GM19023 (cell line): ENCODE measurements around the gene SBNO2.
A peak's percentile ranks its signal among the peaks of the same experiment; 100 is the strongest.
"Not testable (repeated sequence)": the region's sequence is repeated elsewhere in the genome, so short reads cannot be mapped to it uniquely, and the experiment has no call there.

Source experiments
- ATAC-seq: cut with Tn5 transposase; IDR thresholded peaks from one replicate; pipeline ENCODE4 v1.9.1; 2021; ENCODE audit warnings: mild to moderate bottlenecking, moderate library complexity; ENCODE audit not compliant: unreplicated experiment

SBNO2 gene

GRCh38 chr19:1138121-1138520 is 35.9 kb downstream of the SBNO2 start:
- no peak for ATAC-seq

- no peak for ATAC-seq
Observed at GRCh38 chr19:1136621-1137317, 37.3 kb downstream of the SBNO2 start.

DNA sequence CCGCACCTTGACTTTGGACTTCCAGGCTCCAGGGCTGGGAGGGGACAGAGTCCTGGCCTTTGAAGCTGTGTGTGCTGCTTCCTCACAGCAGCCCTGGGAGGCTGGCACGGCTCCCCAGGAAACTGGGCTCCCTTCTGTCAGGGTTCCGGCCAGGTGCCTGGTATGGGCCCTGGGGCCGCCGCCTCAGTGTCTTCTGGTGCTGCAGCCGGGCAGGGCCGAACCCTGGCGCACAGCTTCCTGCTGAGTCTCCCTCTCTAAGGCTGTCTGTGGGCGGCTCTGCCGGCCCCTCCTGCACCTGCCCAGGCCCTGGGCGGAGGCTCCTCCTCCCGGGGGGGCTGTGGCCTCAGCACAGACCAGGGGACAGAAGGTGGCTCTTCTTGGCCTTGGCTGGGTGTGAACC is 37.9 kb downstream of the SBNO2 start:
- ATAC-seq: no peak

DNA sequence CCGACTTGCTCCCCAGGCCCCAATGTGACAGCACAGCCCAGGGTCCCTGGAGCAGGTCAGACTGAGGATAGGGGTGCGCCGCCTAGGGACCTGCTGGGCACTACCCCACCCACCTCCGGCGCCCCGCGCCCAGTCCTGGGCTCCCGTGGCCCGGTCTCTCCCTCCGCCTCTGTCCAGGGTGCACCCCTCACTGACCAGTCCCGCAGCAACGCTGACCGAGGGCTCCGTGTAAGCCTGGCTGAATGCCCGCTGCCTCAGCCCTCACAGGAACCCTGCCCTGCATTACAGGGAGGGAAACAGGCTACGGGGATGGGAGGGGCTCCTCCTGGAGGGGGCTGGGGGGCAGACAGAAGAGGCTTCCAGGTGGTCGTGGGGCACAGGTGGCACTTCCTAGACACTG is 38.6 kb downstream of the SBNO2 start:
- ATAC-seq: no peak

DNA sequence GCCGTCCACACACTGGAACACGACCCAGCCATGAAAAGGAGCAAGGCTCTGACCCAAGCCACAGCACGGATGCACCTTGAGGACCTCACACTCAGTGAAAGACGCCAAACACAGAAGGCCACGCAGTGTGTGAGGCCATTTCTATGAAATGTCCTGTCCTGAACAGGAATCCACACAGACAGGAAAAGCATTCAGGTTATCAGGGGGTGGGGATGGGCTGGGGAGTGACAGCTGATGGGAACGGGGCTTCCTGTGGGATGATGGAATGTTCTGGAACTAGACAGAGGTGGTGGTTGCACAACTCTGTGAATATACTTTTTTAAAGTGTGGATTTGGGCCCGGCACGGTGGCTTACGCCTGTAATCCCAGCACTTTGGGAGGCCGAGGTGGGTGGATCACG is 39.6 kb downstream of the SBNO2 start:
- no peak for ATAC-seq

- peak; percentile 62 for ATAC-seq
Observed at GRCh38 chr19:1133471-1133929, 40.6 kb downstream of the SBNO2 start.

DNA sequence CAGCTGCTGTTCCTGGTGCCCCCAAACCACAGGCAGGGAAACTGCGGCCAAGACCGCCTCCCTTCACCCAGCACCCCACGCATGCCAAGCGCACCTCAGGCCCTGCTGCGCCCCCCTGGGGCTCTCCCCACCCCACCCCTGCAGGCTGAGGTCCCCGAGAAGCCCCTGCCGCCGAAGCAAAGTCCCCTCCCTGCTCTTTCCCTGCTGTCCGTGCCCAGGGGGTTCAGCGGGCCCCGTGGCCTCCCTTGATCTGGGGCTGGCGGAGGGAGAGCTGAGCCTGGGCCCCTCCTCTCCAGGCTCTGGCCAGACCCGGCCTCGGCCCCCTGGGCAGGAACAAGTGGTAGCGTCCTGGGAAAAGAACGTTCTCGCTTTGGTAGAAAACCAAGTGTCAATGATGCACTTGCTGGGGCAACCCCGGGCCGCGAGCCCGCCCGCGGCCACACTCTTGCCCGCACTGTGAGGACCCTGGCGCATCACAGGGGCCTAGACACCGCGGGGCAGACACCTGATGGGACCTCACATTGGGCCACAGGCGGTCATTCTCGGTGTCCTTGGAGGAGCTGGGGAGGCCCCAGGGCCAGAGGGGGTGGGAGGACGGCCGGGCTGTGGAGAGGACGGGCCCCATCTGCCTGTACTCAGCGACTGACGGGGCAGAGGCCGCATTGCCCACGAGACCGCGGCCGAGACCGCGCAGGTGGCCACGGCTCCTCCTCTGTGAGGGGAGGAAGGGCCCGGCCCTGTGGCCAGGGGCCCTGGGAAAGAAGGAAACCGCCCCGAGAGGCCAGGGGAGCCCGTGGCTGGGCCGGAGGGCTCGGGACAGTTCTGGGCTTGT is 41.3 kb downstream of the SBNO2 start:
- ATAC-seq: no peak

DNA sequence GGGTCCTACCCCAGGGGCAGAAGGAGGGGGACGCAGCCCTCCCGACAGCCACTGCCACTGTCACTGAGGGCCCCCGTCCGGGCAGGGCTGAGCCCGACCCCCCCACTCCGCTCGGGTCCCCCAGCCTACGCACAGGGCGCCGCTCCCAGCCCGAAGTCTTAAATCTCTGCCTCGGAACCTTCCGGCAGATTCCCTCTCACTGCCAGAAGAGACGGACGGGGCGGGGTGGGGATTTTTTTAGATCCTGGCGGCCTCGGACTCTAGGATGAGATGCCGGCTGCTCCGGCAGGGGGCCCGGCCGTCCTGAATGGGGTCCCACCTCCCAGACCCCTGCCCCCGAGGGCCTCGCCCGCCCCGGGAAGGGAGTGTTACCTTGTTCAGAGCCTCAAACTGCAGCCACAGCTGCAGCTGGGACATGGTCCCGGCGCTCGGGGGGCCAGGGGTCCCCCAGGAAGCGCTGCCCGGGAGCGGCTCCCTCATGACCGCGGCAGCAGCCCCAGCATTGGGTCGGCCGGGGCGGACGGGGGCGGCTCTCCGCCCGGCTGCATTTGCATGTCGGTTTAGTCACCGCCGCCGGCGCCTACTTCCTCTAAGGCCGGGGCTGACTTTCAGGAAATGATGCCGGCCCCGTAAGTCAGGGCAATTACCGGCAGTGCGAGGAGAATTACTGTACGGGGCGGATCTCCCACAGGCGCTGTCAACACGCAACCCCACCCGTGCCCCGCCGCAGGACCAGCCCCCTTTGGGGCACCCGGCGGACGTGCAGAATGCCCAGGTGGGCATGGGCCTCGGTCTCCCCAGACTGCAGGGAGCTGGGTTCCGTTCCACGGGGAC is 42.1 kb downstream of the SBNO2 start:
- ATAC-seq: peak; percentile 33

- no peak for ATAC-seq
Observed at GRCh38 chr19:1130771-1131717, 43.0 kb downstream of the SBNO2 start.

GRCh38 chr19:1129535-1129934 is 44.5 kb downstream of the SBNO2 start:
- no peak for ATAC-seq

- not testable (repeated sequence) for ATAC-seq
Observed at GRCh38 chr19:1129084-1129483, 45.0 kb downstream of the SBNO2 start.

DNA sequence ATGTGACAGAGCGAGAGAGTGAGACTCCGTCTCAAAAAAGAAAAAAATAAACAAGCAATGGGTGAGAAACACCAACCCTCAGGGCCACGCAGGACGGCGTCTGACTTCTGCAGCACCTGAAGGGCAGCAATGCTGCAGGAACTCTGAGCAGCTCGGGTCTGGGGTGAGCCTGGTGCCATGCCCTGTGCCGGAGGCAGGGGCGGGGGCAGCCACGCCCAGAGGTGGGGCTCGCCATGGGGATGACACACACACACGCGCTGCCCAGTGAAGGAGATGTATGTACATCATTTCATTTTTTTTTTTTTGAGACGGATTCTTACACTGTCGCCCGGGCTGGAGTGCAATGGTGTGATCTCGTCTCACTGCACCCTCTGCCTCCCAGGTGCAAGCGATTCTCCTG is 46.0 kb downstream of the SBNO2 start:
- ATAC-seq: no peak

GRCh38 chr19:1126984-1127760 is 46.9 kb downstream of the SBNO2 start:
- no peak for ATAC-seq

DNA sequence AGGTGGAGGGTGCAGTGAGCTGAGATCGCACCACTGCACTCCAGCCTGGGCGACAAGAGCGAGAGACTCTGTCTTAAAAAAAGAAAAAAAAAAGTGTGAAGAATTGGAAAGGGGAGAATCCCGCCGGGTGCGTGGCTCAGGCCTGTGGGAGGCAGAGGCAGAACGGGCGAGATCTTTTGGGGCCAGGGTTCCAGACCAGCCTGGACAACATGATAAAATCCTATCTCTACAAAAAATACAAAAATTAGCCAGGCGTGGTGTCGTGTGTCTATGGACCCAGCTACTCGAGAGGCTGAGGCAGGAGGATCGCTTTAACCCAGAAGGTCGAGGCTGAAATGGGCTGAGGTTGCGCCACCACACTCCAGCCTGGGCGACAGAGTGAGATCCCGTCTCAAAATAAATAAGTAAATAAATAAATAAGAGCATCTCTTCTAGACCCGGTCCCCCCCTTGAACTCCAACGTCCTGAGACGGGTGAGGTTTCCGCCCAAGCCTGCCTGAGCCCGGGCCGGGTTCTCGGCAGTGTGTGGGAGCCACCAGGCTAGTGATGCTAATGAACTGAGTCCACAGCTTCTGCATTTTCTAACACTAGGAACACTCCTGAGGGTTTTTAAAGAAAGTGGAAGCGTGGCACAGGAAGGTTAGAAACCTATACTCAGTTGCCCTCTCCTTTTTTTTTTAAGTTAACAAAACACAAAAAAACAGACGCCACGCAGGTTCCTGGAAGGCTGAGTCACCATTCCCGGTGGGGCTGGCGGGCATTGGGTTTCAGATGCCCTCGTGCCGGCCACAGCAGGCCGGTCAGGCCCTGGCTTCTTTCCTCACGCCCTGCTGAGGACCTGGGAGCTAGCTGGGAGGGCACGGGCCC is 48.2 kb downstream of the SBNO2 start:
- ATAC-seq: no peak

DNA sequence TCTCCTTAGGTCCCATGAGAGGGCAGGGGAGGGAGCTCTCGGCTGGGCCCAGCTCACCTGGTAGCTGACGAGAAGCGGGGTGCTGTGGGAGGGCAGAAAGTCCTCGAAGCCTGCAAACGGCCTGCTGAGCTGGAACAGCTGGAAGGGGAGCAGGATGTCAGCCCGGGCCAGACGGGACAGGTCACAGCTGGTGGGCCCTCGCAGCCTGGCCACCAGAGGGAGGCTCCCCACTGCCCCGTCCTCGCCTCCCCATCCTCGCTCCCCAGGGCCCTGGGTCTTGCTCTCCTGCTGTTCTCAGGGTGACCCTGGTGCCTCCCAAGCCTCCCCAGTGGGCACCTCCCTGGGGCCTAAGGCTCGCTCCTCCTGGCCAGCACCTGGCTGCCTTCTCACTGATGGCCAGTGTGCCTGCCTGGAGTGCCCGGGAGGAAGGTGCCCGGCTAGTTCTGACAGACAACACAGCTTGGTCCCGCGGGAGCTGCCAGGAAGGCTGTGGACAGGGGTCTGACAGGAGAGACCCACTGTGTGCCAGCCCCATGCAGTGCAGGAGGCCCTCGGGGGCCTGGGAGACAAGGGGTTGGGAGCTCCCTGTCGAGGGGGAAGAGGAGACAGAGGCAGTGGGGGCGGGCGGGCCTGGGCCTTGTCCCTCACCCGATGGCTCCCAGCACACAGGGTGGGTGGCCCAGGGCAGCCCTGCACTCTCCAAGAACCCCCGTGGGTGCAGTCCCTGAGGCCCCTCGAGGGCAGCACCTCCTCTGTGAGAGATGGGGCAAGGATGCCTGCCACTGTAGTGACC is 50.0 kb downstream of the SBNO2 start:
- ATAC-seq: no peak

DNA sequence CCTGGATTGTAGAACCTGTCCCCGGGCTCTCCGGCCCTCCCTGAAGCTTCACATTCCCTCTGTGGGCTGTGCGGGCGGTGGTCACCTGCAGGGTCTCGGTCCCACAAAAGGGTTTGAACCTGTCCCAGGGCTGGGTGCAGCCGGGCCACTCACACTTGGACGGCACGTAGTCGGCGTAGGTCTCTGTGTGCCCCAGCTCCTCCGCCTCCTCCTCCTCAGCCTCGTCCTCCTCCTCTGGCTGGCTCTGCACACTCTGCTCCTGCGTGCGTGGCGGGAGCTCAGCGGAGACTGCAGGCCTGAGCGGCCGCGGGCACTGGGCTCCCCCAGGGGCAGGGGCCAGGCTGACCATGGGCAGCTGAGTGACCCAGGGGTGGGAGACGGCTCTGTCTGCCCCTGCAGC is 50.7 kb downstream of the SBNO2 start:
- no peak for ATAC-seq

DNA sequence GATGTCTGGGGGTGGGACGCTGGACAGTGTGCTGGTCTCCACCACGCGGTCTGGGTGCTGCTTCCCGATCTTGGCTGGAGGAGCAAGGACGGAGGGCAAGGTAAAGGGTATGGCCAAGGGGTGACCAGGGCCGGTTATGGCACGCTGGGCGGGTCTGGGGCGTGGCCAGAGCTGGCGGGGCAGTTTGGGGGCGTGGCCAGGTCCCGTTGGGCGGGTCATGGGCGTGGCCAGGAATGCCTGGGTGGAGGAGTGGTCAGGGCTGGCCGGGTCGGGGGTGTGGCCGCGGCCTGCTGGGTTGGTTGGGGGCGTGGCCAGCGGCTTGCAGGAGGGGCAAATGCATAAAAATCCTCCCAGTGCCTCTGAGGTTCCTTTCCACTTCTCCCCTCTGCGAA is 51.1 kb downstream of the SBNO2 start:
- ATAC-seq: no peak
